T1000 (cell line): Measurements from ENCODE around the gene TEX29.

Experiments used
- DNase-seq: peaks from one replicate; lab custom pipeline; 2025; ENCODE audit warnings: mixed read lengths; lab: John Stamatoyannopoulos, UW

The TEX29 gene

GRCh38 chr13:111319998-111320911 lies at the start of gene TEX29:
TEX29 (plus strand) TSS chr13:111320642; CDS start chr13:111320891, 249 bp downstream.
- DNase-seq = no peak

- DNase-seq = no peak
Measured at GRCh38 chr13:111270765-111271698, 49.4 kb upstream of the TEX29 start.

GRCh38 chr13:111272117-111272516 lies 48.3 kb upstream of the TEX29 start:
- DNase-seq = no peak

GRCh38 chr13:111275382-111275781 lies 45.1 kb upstream of the TEX29 start:
- DNase-seq = no peak

GRCh38 chr13:111275995-111276618 lies 44.3 kb upstream of the TEX29 start:
- no peak for DNase-seq

- no peak for DNase-seq
Measured at GRCh38 chr13:111278258-111278657, 42.2 kb upstream of the TEX29 start.

GRCh38 chr13:111278743-111279652 lies 41.4 kb upstream of the TEX29 start:
- DNase-seq = no peak

- DNase-seq = no peak
Measured at GRCh38 chr13:111280226-111280625, 40.2 kb upstream of the TEX29 start.

- peak; percentile 56 for DNase-seq
Measured at GRCh38 chr13:111280681-111281585, 39.5 kb upstream of the TEX29 start.

GRCh38 chr13:111281751-111282311 lies 38.6 kb upstream of the TEX29 start:
- DNase-seq = no peak

- DNase-seq = no peak
Measured at GRCh38 chr13:111282425-111282824, 38.0 kb upstream of the TEX29 start.

GRCh38 chr13:111282997-111283396 lies 37.4 kb upstream of the TEX29 start:
- no peak for DNase-seq

- DNase-seq = no peak
Measured at GRCh38 chr13:111283457-111283856, 37.0 kb upstream of the TEX29 start.

- no peak for DNase-seq
Measured at GRCh38 chr13:111283991-111284390, 36.5 kb upstream of the TEX29 start.

- DNase-seq = no peak
Measured at GRCh38 chr13:111284565-111284964, 35.9 kb upstream of the TEX29 start.

- no peak for DNase-seq
Measured at GRCh38 chr13:111286162-111286561, 34.3 kb upstream of the TEX29 start.

GRCh38 chr13:111286749-111287148 lies 33.7 kb upstream of the TEX29 start:
- DNase-seq = no peak

- DNase-seq = no peak
Measured at GRCh38 chr13:111287201-111287600, 33.2 kb upstream of the TEX29 start.

GRCh38 chr13:111288276-111288675 lies 32.2 kb upstream of the TEX29 start:
- DNase-seq = no peak

- no peak for DNase-seq
Measured at GRCh38 chr13:111289251-111289650, 31.2 kb upstream of the TEX29 start.
